GM21367 (cell line): ENCODE results near the gene EIF3K.

Experiments
- ATAC-seq: cut with Tn5 transposase; IDR thresholded peaks from one replicate; pipeline ENCODE4 v1.9.1; 2021; ENCODE audit not compliant: unreplicated experiment

The EIF3K gene

DNA sequence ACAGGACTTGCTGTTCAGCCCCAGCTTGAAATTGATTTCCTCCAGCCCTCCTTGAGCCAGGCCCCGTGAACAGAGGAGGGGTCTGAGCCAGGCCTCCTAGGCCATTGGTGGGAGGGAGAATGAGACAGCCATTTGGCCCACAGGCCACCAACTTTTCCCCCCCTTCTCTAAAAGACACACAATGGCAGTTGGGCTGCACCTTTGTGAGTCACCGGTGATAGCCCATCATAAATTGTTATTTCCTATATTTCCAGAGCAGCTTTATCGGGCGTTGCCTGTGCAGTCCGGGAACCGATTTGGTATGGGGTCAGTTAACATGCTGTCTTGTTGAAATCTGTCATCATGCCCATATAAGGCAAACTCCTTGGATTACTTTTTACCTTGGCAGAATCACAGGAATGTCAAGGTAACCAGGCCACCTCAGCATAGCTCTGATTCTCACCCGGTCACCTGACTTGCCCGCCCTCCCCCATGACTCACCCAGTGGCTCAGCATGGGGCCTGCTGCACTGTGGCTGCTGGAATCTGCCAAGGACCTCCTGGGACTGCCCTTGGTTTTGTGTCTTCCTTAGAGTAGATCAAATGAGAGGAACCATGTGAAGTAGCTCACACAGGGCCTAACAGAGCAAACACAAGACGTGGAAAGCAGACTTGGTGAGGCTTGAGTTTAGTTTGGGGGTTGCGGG, 64.5 kb downstream of the EIF3K start:
- no peak for ATAC-seq

DNA sequence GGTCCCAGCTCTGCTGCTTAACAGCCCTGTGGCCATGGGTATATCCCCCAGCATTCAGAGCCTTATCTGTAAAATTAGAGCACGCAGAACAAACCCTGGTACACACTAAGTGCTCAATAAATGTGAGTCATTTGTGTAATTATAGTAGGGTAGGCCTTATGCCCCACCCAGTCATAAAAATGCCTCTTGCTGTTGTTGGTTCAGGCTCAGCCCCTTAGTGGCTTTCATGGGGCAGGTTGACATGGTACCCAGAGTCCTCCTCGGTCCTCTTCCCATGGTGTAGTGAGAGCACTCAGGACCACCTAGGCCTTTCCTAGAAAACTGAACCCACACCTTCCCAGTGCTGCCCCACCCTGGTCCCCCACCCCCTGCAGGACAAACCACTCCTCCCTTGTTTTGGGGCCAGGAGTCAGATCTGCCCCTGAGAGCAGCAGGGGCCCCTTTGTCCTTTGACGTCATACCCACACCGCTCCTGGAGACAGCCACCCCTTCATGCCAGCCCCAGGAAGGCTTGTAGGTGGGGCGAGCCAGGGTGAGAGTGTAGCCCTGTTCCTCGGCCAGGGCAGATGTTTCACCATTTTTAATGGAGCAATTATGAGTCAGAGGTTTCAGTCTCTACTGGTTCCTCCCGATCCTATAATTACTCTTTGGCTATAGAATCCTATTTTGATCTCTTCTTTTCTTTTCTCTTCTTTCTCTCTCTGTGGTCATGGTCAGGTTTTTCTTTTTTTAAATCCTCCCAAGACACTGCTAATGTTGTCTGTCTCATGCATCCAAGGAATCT, 65.3 kb downstream of the EIF3K start:
- ATAC-seq: no peak

DNA sequence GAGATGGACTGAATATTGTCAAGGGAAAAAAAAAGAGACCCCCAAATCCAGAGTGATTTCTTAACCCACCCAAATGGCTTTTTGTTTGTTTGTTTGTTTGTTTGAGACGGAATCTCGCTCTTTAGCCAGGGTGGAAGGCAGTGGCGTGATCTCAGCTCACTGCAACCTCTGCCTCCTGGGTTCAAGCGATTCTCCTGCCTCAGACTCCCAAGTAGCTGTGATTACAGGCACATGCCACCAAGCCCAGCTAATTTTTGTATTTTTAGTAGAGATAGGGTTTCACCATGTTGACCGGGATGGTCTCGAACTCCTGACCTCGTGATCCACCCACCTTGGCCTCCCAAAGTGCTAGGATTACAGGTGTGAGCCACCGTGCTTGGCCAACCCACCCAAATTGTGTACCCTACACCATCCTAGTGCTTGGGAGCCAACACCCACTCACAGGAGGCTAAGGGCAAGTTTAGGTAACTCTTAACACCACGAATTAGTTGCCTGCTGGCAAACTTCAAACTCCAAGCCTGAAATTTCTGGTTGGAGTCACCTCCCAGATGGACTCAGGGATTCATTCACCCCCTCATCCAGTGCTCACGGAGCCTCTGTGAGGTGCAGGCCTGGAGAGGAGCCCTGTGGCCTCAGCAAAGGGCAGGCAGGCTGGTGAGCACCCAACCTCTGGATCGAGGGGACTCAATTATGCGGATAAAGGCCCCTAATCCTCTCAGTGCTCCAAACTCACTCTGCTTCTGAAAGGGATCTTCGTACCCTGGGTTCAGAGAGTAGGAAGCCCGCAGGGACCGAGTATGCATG, 66.1 kb downstream of the EIF3K start:
- ATAC-seq: no peak

DNA sequence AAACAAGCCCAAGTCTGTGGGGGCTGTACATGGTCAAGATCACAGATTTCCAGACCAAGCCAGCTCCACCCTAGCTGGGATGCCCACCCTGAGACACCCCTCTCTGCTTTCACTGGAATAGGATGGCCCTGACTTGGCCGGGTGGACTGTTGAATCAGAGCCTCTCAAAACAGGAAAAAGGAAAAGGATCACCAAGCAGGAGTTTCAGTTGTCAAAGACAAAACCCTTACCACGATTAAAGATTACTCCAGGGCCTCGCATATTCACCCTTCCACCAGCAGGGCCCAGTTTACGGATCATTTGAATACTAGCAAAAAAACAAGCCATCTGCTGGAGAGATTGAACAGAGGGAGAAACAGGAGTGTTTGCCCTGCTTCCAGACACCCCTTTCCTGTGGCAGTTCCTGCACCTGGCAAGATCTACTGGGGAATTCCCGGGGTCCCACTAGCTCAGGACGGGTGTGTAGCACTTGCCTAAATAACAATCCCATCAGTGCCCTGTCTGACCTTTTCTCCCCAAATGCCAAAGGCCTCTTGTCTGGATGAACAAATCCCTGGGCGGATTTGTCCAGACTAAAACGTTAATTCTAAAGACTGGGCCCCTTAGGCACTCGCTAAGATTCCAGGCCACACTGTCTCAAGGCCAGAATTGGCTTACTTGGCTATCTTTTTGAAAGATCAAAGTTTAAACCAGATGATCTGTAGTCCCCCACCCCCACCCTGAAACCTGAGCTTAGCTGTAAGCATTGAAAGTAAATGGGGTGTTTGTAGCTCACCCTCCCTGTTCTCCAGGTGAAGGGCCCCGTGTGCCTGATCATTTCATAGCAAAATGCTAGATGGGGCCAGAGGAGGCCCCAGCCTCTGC, 66.9 kb downstream of the EIF3K start:
- no peak for ATAC-seq

DNA sequence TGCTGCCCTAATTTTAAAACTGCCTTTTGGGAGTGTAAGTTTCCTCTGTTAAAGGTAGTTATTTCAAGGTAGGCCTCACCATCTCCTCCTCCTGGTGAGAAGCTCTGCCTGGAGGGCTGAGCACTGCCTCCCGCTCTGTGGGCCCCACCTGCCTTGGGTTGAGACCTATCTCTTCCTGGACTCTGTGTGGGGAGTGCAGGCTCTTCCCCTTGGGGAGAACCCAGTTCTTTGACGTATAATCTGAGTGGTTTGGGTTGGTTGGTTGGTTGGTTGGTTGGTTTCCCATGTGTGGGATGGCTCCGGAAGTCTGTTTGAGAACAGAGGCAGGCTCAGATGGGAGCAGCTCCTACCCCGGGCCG, 67.5 kb downstream of the EIF3K start:
- ATAC-seq: no peak
